Measurements from ENCODE around the gene NFIA. TPM values are rescaled to one million over a fixed set of nuclear protein-coding genes. Genes with fewer than 3 reads are reported as not detected.

The NFIA gene
- total and polyA plus RNA-seq, 7 experiments from 2014 or later, result 1.0 to 8.6 (median 5.9) TPM

GRCh38 chr1:61114178-61114870, 32.0 kb downstream of the NFIA start:
- H3K36me3 ChIP-seq (ENCODE audit: control insufficient read depth in 2 of 3, insufficient read depth in 3 of 3, low read length in 3 of 3), result no peaks in the 10 kb centered on the region
- DNase-seq (no peak), ATAC-seq (no peak)
- intact Hi-C loops (cut with micrococcal nuclease), result no loop called here
- CTCF ChIA-PET, result interaction anchor here (1.5 kb wide), 1 partner anchor 64 kb away, joined by 4 read pairs; no protein-coding TSS in a partner anchor
- Mint-ChIP-seq H3K27ac (no peak overlapping the region), H3K36me3 (peaks cover 0 to 11% (median 4%) of the 10 kb centered on the region in 5 donors), H3K4me3 (no peak overlapping the region), H3K9me3 (peaks cover 0 to 5% (median 0%) of the 10 kb centered on the region in 11 donors), H3K27me3 (peaks cover 0 to 18% (median 4%) of the 10 kb centered on the region in 5 donors), H3K4me1 (peaks cover 0 to 11% (median 5%) of the 10 kb centered on the region in 7 donors)
- POLR2A ChIA-PET, result no interaction called here
- H3K27ac ChIP-seq (ENCODE audit: low read depth, low read length), result no peak overlapping the region
- no peak overlapping the region for H3K4me3 ChIP-seq (ENCODE audit: low read length)
- H3K4me1 ChIP-seq (ENCODE audit: control insufficient read depth in 2 of 2, insufficient read depth in 2 of 2, low read length in 2 of 2), result no peaks in the 10 kb centered on the region
- no peaks in the 10 kb centered on the region for H3K9me3 ChIP-seq (ENCODE audit: control insufficient read depth in 2 of 3, low read length in 3 of 3)
- H3K27me3 ChIP-seq (ENCODE audit: control insufficient read depth in 2 of 2, insufficient read depth in 2 of 2, low read length in 2 of 2), result no peaks in the 10 kb centered on the region

GRCh38 chr1:61115436-61115835, 33.1 kb downstream of the NFIA start:
- CTCF ChIA-PET, result interaction anchor here (1.5 kb wide), 1 partner anchor 66 kb away, joined by 4 read pairs; no protein-coding TSS in a partner anchor
- peaks cover 0 to 11% (median 4%) of the 10 kb centered on the region in 5 donors for H3K36me3 Mint-ChIP-seq
- POLR2A ChIA-PET, result no interaction called here

GRCh38 chr1:61116421-61116820, 34.1 kb downstream of the NFIA start:
- Histone ChIP-seq H3K27me3 (ENCODE audit: control insufficient read depth in 2 of 2, insufficient read depth in 2 of 2, low read length in 2 of 2) (no peaks in the 10 kb centered on the region), H3K9me3 (ENCODE audit: control insufficient read depth in 2 of 3, low read length in 3 of 3) (no peaks in the 10 kb centered on the region), H3K4me3 (ENCODE audit: low read length) (no peak overlapping the region), H3K27ac (ENCODE audit: low read depth, low read length) (no peak overlapping the region), H3K4me1 (ENCODE audit: control insufficient read depth in 2 of 2, insufficient read depth in 2 of 2, low read length in 2 of 2) (no peaks in the 10 kb centered on the region), H3K36me3 (ENCODE audit: control insufficient read depth in 2 of 3, insufficient read depth in 3 of 3, low read length in 3 of 3) (no peaks in the 10 kb centered on the region)
- POLR2A ChIA-PET, result no interaction called here
- H3K36me3 Mint-ChIP-seq, result peaks cover 0 to 11% (median 4%) of the 10 kb centered on the region in 5 donors
- CTCF ChIA-PET, result interaction anchor here (0.6 kb wide), 1 partner anchor 138 kb away, joined by 3 read pairs; no protein-coding TSS in a partner anchor
- peaks cover 0 to 22% (median 4%) of the 10 kb centered on the region in 5 donors for H3K27me3 Mint-ChIP-seq
- peaks cover 0 to 4% (median 0%) of the 10 kb centered on the region in 7 donors for H3K4me1 Mint-ChIP-seq
- H3K27ac Mint-ChIP-seq, result no peak overlapping the region
- intact Hi-C loops (cut with micrococcal nuclease), result no loop called here
- ATAC-seq, result no peak
- H3K4me3 Mint-ChIP-seq, result no peak overlapping the region
- no peak for DNase-seq
- peaks cover 0 to 5% (median 0%) of the 10 kb centered on the region in 11 donors for H3K9me3 Mint-ChIP-seq

More at GRCh38 chr1:61115436-61115835, 33.1 kb downstream of the NFIA start:
- Mint-ChIP-seq H3K27ac (no peak overlapping the region), H3K4me3 (no peak overlapping the region), H3K4me1 (peaks cover 0 to 11% (median 5%) of the 10 kb centered on the region in 7 donors), H3K27me3 (peaks cover 0 to 20% (median 4%) of the 10 kb centered on the region in 5 donors), H3K9me3 (peaks cover 0 to 5% (median 0%) of the 10 kb centered on the region in 11 donors)
- Histone ChIP-seq H3K27me3 (ENCODE audit: control insufficient read depth in 2 of 2, insufficient read depth in 2 of 2, low read length in 2 of 2) (no peaks in the 10 kb centered on the region), H3K9me3 (ENCODE audit: control insufficient read depth in 2 of 3, low read length in 3 of 3) (no peaks in the 10 kb centered on the region), H3K27ac (ENCODE audit: low read depth, low read length) (no peak overlapping the region), H3K36me3 (ENCODE audit: control insufficient read depth in 2 of 3, insufficient read depth in 3 of 3, low read length in 3 of 3) (no peaks in the 10 kb centered on the region), H3K4me1 (ENCODE audit: control insufficient read depth in 2 of 2, insufficient read depth in 2 of 2, low read length in 2 of 2) (no peaks in the 10 kb centered on the region), H3K4me3 (ENCODE audit: low read length) (no peak overlapping the region)
- ATAC-seq (no peak), DNase-seq (no peak)
- intact Hi-C loops (cut with micrococcal nuclease), result no loop called here

- Histone ChIP-seq H3K4me1 (ENCODE audit: control insufficient read depth in 2 of 2, insufficient read depth in 2 of 2, low read length in 2 of 2) (no peaks in the 10 kb centered on the region), H3K9me3 (ENCODE audit: control insufficient read depth in 2 of 3, low read length in 3 of 3) (no peaks in the 10 kb centered on the region), H3K4me3 (ENCODE audit: low read length) (no peak overlapping the region), H3K27ac (ENCODE audit: low read depth, low read length) (no peak overlapping the region), H3K27me3 (ENCODE audit: control insufficient read depth in 2 of 2, insufficient read depth in 2 of 2, low read length in 2 of 2) (no peaks in the 10 kb centered on the region), H3K36me3 (ENCODE audit: control insufficient read depth in 2 of 3, insufficient read depth in 3 of 3, low read length in 3 of 3) (no peaks in the 10 kb centered on the region)
- H3K27ac Mint-ChIP-seq, result no peak overlapping the region
- H3K36me3 Mint-ChIP-seq, result peaks cover 0 to 11% (median 4%) of the 10 kb centered on the region in 5 donors
- intact Hi-C loops (cut with micrococcal nuclease), result no loop called here
- DNase-seq, result no peak
- H3K27me3 Mint-ChIP-seq, result peaks cover 0 to 26% (median 4%) of the 10 kb centered on the region in 5 donors
- ATAC-seq, result no peak
- peaks cover 0 to 4% (median 0%) of the 10 kb centered on the region in 7 donors for H3K4me1 Mint-ChIP-seq
- ChIA-PET POLR2A (no interaction called here), CTCF (no interaction called here)
- no peak overlapping the region for H3K4me3 Mint-ChIP-seq
- H3K9me3 Mint-ChIP-seq, result peaks cover 0 to 5% (median 0%) of the 10 kb centered on the region in 11 donors
Observed at GRCh38 chr1:61117283-61117682, 34.9 kb downstream of the NFIA start.

GRCh38 chr1:61119085-61119484, 36.7 kb downstream of the NFIA start:
- ChIA-PET POLR2A (no interaction called here), CTCF (interaction anchor here (0.5 to 1.4 kb wide), 3 partner anchors 46 to 72 kb away, joined by 3 to 6 read pairs (median 4); no protein-coding TSS in a partner anchor)
- H3K9me3 Mint-ChIP-seq, result no peaks in the 10 kb centered on the region
- no peaks in the 10 kb centered on the region for H3K9me3 ChIP-seq (ENCODE audit: control insufficient read depth in 2 of 3, low read length in 3 of 3)
- peaks cover 0 to 4% (median 0%) of the 10 kb centered on the region in 5 donors for H3K36me3 Mint-ChIP-seq
- no peaks in the 10 kb centered on the region for H3K27me3 ChIP-seq (ENCODE audit: control insufficient read depth in 2 of 2, insufficient read depth in 2 of 2, low read length in 2 of 2)
- DNase-seq (no peak), ATAC-seq (no peak)
- intact Hi-C loops (cut with micrococcal nuclease), result loop anchor here in 1 of 2 donors (1.0 kb wide), 1 partner anchor 69 kb away; no protein-coding TSS in a partner anchor
- H3K27me3 Mint-ChIP-seq, result peaks cover 0 to 30% (median 4%) of the 10 kb centered on the region in 5 donors
- H3K27ac ChIP-seq (ENCODE audit: low read depth, low read length), result no peak overlapping the region
- no peaks in the 10 kb centered on the region for H3K4me1 ChIP-seq (ENCODE audit: control insufficient read depth in 2 of 2, insufficient read depth in 2 of 2, low read length in 2 of 2)
- H3K4me3 ChIP-seq (ENCODE audit: low read length), result no peak overlapping the region
- no peaks in the 10 kb centered on the region for H3K36me3 ChIP-seq (ENCODE audit: control insufficient read depth in 2 of 3, insufficient read depth in 3 of 3, low read length in 3 of 3)
- no peak overlapping the region for H3K27ac Mint-ChIP-seq
- H3K4me3 Mint-ChIP-seq, result no peak overlapping the region
- H3K4me1 Mint-ChIP-seq, result peaks cover 0 to 3% (median 0%) of the 10 kb centered on the region in 7 donors

GRCh38 chr1:61120246-61120840, 38.0 kb downstream of the NFIA start:
- Histone ChIP-seq H3K36me3 (ENCODE audit: control insufficient read depth in 2 of 3, insufficient read depth in 3 of 3, low read length in 3 of 3) (no peaks in the 10 kb centered on the region), H3K27me3 (ENCODE audit: control insufficient read depth in 2 of 2, insufficient read depth in 2 of 2, low read length in 2 of 2) (no peaks in the 10 kb centered on the region), H3K9me3 (ENCODE audit: control insufficient read depth in 2 of 3, low read length in 3 of 3) (no peaks in the 10 kb centered on the region), H3K27ac (ENCODE audit: low read depth, low read length) (no peak overlapping the region), H3K4me3 (ENCODE audit: low read length) (no peak overlapping the region), H3K4me1 (ENCODE audit: control insufficient read depth in 2 of 2, insufficient read depth in 2 of 2, low read length in 2 of 2) (no peaks in the 10 kb centered on the region)
- ChIA-PET POLR2A (no interaction called here), CTCF (no interaction called here)
- intact Hi-C loops (cut with micrococcal nuclease), result no loop called here
- H3K36me3 Mint-ChIP-seq, result peaks cover 0 to 3% (median 0%) of the 10 kb centered on the region in 5 donors
- H3K4me1 Mint-ChIP-seq, result peaks cover 0 to 1% (median 0%) of the 10 kb centered on the region in 7 donors
- no peaks in the 10 kb centered on the region for H3K9me3 Mint-ChIP-seq
- ATAC-seq (no peak), DNase-seq (no peak)
- no peak overlapping the region for H3K4me3 Mint-ChIP-seq
- H3K27me3 Mint-ChIP-seq, result peaks cover 0 to 31% (median 4%) of the 10 kb centered on the region in 5 donors
- H3K27ac Mint-ChIP-seq, result no peak overlapping the region

Data from naive thymus-derived CD4-positive, alpha-beta T cell (primary cell).